ENCODE data around the gene ARHGAP12.

Gene ARHGAP12

GRCh38 chr10:31799181-31799580, 129.4 kb downstream of the ARHGAP12 start:
- DNase-seq = no peak
- H3K4me1 ChIP-seq (ENCODE audit: control insufficient read depth in 1 of 2, insufficient read depth in 2 of 2, low read length in 2 of 2) = no peaks in the 10 kb centered on the region
- H3K27me3 ChIP-seq (ENCODE audit: insufficient read depth, low read length) = no peaks in the 10 kb centered on the region
- H2AK5ac ChIP-seq (ENCODE audit: low read length) = no peak overlapping the region
- no peak overlapping the region for H2BK5ac ChIP-seq (ENCODE audit: low read depth, low read length, poor library complexity)
- H3K27ac ChIP-seq (ENCODE audit: low read depth, low read length) = no peak overlapping the region
- H3K9me3 ChIP-seq (ENCODE audit: insufficient read depth, low read depth, low read length) = no peaks in the 10 kb centered on the region
- no peak overlapping the region for H2BK120ac ChIP-seq (ENCODE audit: insufficient read depth, low read length, poor library complexity)
- H2AFZ ChIP-seq (ENCODE audit: insufficient read depth, low read length, poor library complexity) = no peak overlapping the region
- H3K4me3 ChIP-seq (ENCODE audit: low read depth, low read length) = no peak overlapping the region
- no peak overlapping the region for H4K8ac ChIP-seq (ENCODE audit: low read depth, low read length)
- H3K23ac ChIP-seq (ENCODE audit: low read length) = no peak overlapping the region
- H3K4me2 ChIP-seq (ENCODE audit: low read length) = no peak overlapping the region
- H3K14ac ChIP-seq (ENCODE audit: low read length) = no peak overlapping the region
- H4K91ac ChIP-seq (ENCODE audit: low read depth, low read length) = no peak overlapping the region
- no peaks in the 10 kb centered on the region for H3K36me3 ChIP-seq (ENCODE audit: control insufficient read depth in 1 of 2, insufficient read depth in 2 of 2, low read length in 2 of 2)
- H2BK12ac ChIP-seq (ENCODE audit: low read length) = no peak overlapping the region
- WGBS (ENCODE audit: extremely low coverage, insufficient coverage, insufficient read length) = no CpG with 5 or more reads among the region's 2 CpGs
- H3K4ac ChIP-seq (ENCODE audit: low read depth, low read length) = no peak overlapping the region
- no peak overlapping the region for H4K12ac ChIP-seq (ENCODE audit: low read depth, low read length)
- no peak overlapping the region for H3K9ac ChIP-seq (ENCODE audit: low read length)
- no peak overlapping the region for H3K18ac ChIP-seq (ENCODE audit: low read length)
- H3K79me2 ChIP-seq (ENCODE audit: control insufficient read depth, insufficient read depth, low read length, poor library complexity) = no peaks in the 10 kb centered on the region
- H3K79me1 ChIP-seq (ENCODE audit: low read length) = no peaks in the 10 kb centered on the region

GRCh38 chr10:31792745-31793144, 135.9 kb downstream of the ARHGAP12 start:
- H4K91ac ChIP-seq (ENCODE audit: low read depth, low read length) = no peak overlapping the region
- H2AK5ac ChIP-seq (ENCODE audit: low read length) = no peak overlapping the region
- H3K18ac ChIP-seq (ENCODE audit: low read length) = no peak overlapping the region
- no peak overlapping the region for H3K4ac ChIP-seq (ENCODE audit: low read depth, low read length)
- H2BK5ac ChIP-seq (ENCODE audit: low read depth, low read length, poor library complexity) = no peak overlapping the region
- no peaks in the 10 kb centered on the region for H3K4me1 ChIP-seq (ENCODE audit: control insufficient read depth in 1 of 2, insufficient read depth in 2 of 2, low read length in 2 of 2)
- H3K36me3 ChIP-seq (ENCODE audit: control insufficient read depth in 1 of 2, insufficient read depth in 2 of 2, low read length in 2 of 2) = no peaks in the 10 kb centered on the region
- H3K9ac ChIP-seq (ENCODE audit: low read length) = no peak overlapping the region
- no CpG with 5 or more reads among the region's 1 CpG for WGBS (ENCODE audit: extremely low coverage, insufficient coverage, insufficient read length)
- H3K27me3 ChIP-seq (ENCODE audit: insufficient read depth, low read length) = no peaks in the 10 kb centered on the region
- H4K12ac ChIP-seq (ENCODE audit: low read depth, low read length) = no peak overlapping the region
- no peak overlapping the region for H3K4me3 ChIP-seq (ENCODE audit: low read depth, low read length)
- no peak overlapping the region for H3K4me2 ChIP-seq (ENCODE audit: low read length)
- H3K79me2 ChIP-seq (ENCODE audit: control insufficient read depth, insufficient read depth, low read length, poor library complexity) = no peaks in the 10 kb centered on the region
- no peak overlapping the region for H2BK120ac ChIP-seq (ENCODE audit: insufficient read depth, low read length, poor library complexity)
- H3K79me1 ChIP-seq (ENCODE audit: low read length) = no peaks in the 10 kb centered on the region
- H3K23ac ChIP-seq (ENCODE audit: low read length) = no peak overlapping the region
- H3K14ac ChIP-seq (ENCODE audit: low read length) = no peak overlapping the region
- H3K27ac ChIP-seq (ENCODE audit: low read depth, low read length) = no peak overlapping the region
- no peak overlapping the region for H4K8ac ChIP-seq (ENCODE audit: low read depth, low read length)
- no peak overlapping the region for H2BK12ac ChIP-seq (ENCODE audit: low read length)
- DNase-seq = no peak
- H2AFZ ChIP-seq (ENCODE audit: insufficient read depth, low read length, poor library complexity) = no peak overlapping the region
- no peaks in the 10 kb centered on the region for H3K9me3 ChIP-seq (ENCODE audit: insufficient read depth, low read depth, low read length)

- no CpG with 5 or more reads among the region's 1 CpG for WGBS (ENCODE audit: extremely low coverage, insufficient coverage, insufficient read length)
- Histone ChIP-seq H3K4ac (ENCODE audit: low read depth, low read length) (no peak overlapping the region), H3K27ac (ENCODE audit: low read depth, low read length) (no peak overlapping the region), H3K23ac (ENCODE audit: low read length) (no peak overlapping the region), H4K8ac (ENCODE audit: low read depth, low read length) (no peak overlapping the region), H3K4me3 (ENCODE audit: low read depth, low read length) (no peak overlapping the region), H2AFZ (ENCODE audit: insufficient read depth, low read length, poor library complexity) (no peak overlapping the region), H2BK5ac (ENCODE audit: low read depth, low read length, poor library complexity) (no peak overlapping the region), H2BK12ac (ENCODE audit: low read length) (no peak overlapping the region), H3K79me2 (ENCODE audit: control insufficient read depth, insufficient read depth, low read length, poor library complexity) (no peaks in the 10 kb centered on the region), H4K91ac (ENCODE audit: low read depth, low read length) (no peak overlapping the region), H3K4me2 (ENCODE audit: low read length) (no peak overlapping the region), H3K4me1 (ENCODE audit: control insufficient read depth in 1 of 2, insufficient read depth in 2 of 2, low read length in 2 of 2) (no peaks in the 10 kb centered on the region), H3K27me3 (ENCODE audit: insufficient read depth, low read length) (no peaks in the 10 kb centered on the region), H2AK5ac (ENCODE audit: low read length) (no peak overlapping the region), H3K79me1 (ENCODE audit: low read length) (no peaks in the 10 kb centered on the region), H3K14ac (ENCODE audit: low read length) (no peak overlapping the region), H2BK120ac (ENCODE audit: insufficient read depth, low read length, poor library complexity) (no peak overlapping the region), H3K18ac (ENCODE audit: low read length) (no peak overlapping the region), H3K36me3 (ENCODE audit: control insufficient read depth in 1 of 2, insufficient read depth in 2 of 2, low read length in 2 of 2) (no peaks in the 10 kb centered on the region), H3K9me3 (ENCODE audit: insufficient read depth, low read depth, low read length) (no peaks in the 10 kb centered on the region), H3K9ac (ENCODE audit: low read length) (no peak overlapping the region), H4K12ac (ENCODE audit: low read depth, low read length) (no peak overlapping the region)
- peak in 1 of 2 donors; percentile 51 for DNase-seq
Measured at GRCh38 chr10:31789555-31789954, 139.1 kb downstream of the ARHGAP12 start.

GRCh38 chr10:31782701-31783100, 145.9 kb downstream of the ARHGAP12 start:
- no peak for DNase-seq
- no CpG with 5 or more reads among the region's 2 CpGs for WGBS (ENCODE audit: extremely low coverage, insufficient coverage, insufficient read length)

More at GRCh38 chr10:31782701-31783100, 145.9 kb downstream of the ARHGAP12 start:
- H3K27me3 ChIP-seq (ENCODE audit: insufficient read depth, low read length) = no peaks in the 10 kb centered on the region
- H3K14ac ChIP-seq (ENCODE audit: low read length) = no peak overlapping the region
- no peak overlapping the region for H3K4ac ChIP-seq (ENCODE audit: low read depth, low read length)
- no peak overlapping the region for H3K27ac ChIP-seq (ENCODE audit: low read depth, low read length)
- no peak overlapping the region for H3K4me2 ChIP-seq (ENCODE audit: low read length)
- no peaks in the 10 kb centered on the region for H3K9me3 ChIP-seq (ENCODE audit: insufficient read depth, low read depth, low read length)
- H4K8ac ChIP-seq (ENCODE audit: low read depth, low read length) = no peak overlapping the region
- H3K4me3 ChIP-seq (ENCODE audit: low read depth, low read length) = no peak overlapping the region
- H2BK12ac ChIP-seq (ENCODE audit: low read length) = no peak overlapping the region
- H2BK120ac ChIP-seq (ENCODE audit: insufficient read depth, low read length, poor library complexity) = no peak overlapping the region
- H3K79me1 ChIP-seq (ENCODE audit: low read length) = no peaks in the 10 kb centered on the region
- H2AK5ac ChIP-seq (ENCODE audit: low read length) = no peak overlapping the region
- no peak overlapping the region for H2BK5ac ChIP-seq (ENCODE audit: low read depth, low read length, poor library complexity)
- H3K79me2 ChIP-seq (ENCODE audit: control insufficient read depth, insufficient read depth, low read length, poor library complexity) = no peaks in the 10 kb centered on the region
- no peak overlapping the region for H3K23ac ChIP-seq (ENCODE audit: low read length)
- no peak overlapping the region for H4K12ac ChIP-seq (ENCODE audit: low read depth, low read length)
- H2AFZ ChIP-seq (ENCODE audit: insufficient read depth, low read length, poor library complexity) = no peak overlapping the region
- H3K36me3 ChIP-seq (ENCODE audit: control insufficient read depth in 1 of 2, insufficient read depth in 2 of 2, low read length in 2 of 2) = no peaks in the 10 kb centered on the region
- no peak overlapping the region for H3K9ac ChIP-seq (ENCODE audit: low read length)
- H4K91ac ChIP-seq (ENCODE audit: low read depth, low read length) = no peak overlapping the region
- H3K4me1 ChIP-seq (ENCODE audit: control insufficient read depth in 1 of 2, insufficient read depth in 2 of 2, low read length in 2 of 2) = no peaks in the 10 kb centered on the region
- no peak overlapping the region for H3K18ac ChIP-seq (ENCODE audit: low read length)
